H1 (cell line): ENCODE measurements around the gene MYRF. TPM values are rescaled to one million over a fixed set of nuclear protein-coding genes. Genes with fewer than 3 reads are reported as not detected.

Experiments used
- BCL11A ChIP-seq, 2 experiments: IDR thresholded peaks; one replicate each; pipeline ENCODE4 v1.6.1; 2011; ENCODE audit warnings: low read depth in 2 of 2, low read length in 2 of 2, mild to moderate bottlenecking in 2 of 2
- RNF2 ChIP-seq: fragments of 200-900, 300-1000 bp; sonication (generic); IDR thresholded peaks from 2 replicates; pipeline ENCODE4 v1.7.1; 2016; ENCODE audit warnings: borderline replicate concordance, low read depth, mild to moderate bottlenecking, antibody characterized with exemption, low read length; ENCODE audit not compliant: poor library complexity, severe bottlenecking; ENCODE audit errors: missing control alignments
- polyA plus RNA-seq, 7 experiments: library from polyadenylated mRNA; depleted of rRNA in 3 of 7; stranded (reverse) in 5 of 7; unstranded in 2 of 7; fragments of >200 nt in 5 of 7; fragments of 200-250 nt in 2 of 7; gene quantifications; 1 replicate in 5 of 7; 2 replicates in 1 of 7; 4 replicates in 1 of 7; pipeline versions ENCODE4 v1.2.1 to v1.2.3, GENCODE V29; 2011 to 2013; ENCODE audit warnings: missing spikeins in 2 of 7, mixed read lengths in 2 of 7
- total RNA-seq: library from RNA; stranded (reverse); fragmentation: NEBNext Ultra II Directional; extraction: Animal tissue kit (Norgen Biotek cat#: 25700); gene quantifications from 2 replicates; pipeline ENCODE4 v1.2.1, GENCODE V29; 2021

MYRF gene
- total and polyA plus RNA-seq, 2 of the 8 experiments (the other 6 are each of a cell fraction or from before 2014, with no cell fraction given) = 6.0 to 6.1 TPM

GRCh38 chr11:61712314-61712713, 40.1 kb upstream of the MYRF start (continued):
- TF ChIP-seq RNF2 (no peak), BCL11A (IDR thresholded peaks at IDR 0.05; ENCODE audit: low read depth in 2 of 2, low read length in 2 of 2) (no peak)
